Brain pericyte (primary cell): ENCODE measurements around the gene LBR.
A peak's percentile ranks its signal among the peaks of the same experiment; 100 is the strongest.

Source experiments
- DNase-seq: peaks from one replicate; pipeline ENCODE4 v3.0.0-alpha.2; 2012; ENCODE audit warnings: low read depth, low spot score

LBR gene

GRCh38 chr1:225446595-225446960 is 18.7 kb upstream of the LBR start:
- DNase-seq = no peak

GRCh38 chr1:225445639-225446594 is 18.1 kb upstream of the LBR start:
- DNase-seq = no peak

DNA sequence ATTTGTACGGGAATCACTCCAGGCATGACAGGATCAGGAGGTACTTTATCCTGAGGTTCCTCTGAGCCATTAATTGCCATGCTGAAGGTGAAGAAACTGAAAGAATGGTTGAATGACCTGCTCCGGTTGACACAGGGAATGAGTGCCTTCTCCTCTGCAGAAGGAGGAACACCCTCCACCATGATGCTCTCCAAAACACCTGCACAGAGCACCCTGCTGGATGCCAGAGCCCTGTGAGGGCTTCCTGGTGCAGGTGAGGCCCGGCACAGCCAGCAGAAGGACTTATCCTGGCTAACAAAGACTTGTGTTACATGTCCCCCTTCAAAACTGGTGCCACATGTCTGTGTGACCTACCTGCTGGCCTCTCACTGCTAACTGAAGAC is 14.3 kb upstream of the LBR start:
- DNase-seq = no peak

DNA sequence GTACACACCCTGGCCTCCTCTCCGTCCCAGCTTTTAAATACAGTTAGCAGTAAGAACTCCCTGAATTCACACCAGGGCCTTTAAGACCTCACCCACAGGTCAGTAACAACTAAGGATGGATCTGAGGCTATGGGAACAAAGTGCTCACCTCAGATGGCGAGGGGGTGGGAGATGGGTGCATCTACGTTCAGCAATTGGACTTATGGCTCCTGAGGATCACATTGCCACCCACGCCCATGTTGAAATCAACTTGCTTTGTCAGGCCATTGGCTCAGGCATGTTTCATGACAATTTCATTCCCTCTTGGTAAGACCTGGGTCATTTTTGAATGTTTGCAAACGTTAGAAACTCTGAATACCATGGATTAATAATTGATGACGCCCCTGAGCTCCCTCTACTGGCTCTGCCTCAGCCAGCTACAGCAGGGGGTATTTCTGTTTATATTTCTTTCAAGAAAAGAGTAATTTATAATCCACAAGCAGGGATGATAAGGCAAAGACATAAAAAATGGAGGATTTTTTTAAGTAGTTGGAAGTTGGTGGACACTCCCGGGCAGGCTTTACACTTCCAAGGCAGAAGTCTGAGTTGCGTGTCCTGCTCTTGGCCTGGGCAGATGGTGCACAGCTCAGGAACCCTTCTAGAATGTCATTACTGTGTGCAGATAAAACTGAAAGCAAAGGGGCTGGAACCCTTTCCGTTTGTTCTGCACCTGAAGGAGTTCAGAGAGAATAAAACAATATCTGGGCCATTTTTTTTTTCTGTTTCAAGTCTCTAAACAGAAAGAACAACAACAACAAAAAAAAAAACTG is 13.7 kb upstream of the LBR start:
- DNase-seq = no peak

DNA sequence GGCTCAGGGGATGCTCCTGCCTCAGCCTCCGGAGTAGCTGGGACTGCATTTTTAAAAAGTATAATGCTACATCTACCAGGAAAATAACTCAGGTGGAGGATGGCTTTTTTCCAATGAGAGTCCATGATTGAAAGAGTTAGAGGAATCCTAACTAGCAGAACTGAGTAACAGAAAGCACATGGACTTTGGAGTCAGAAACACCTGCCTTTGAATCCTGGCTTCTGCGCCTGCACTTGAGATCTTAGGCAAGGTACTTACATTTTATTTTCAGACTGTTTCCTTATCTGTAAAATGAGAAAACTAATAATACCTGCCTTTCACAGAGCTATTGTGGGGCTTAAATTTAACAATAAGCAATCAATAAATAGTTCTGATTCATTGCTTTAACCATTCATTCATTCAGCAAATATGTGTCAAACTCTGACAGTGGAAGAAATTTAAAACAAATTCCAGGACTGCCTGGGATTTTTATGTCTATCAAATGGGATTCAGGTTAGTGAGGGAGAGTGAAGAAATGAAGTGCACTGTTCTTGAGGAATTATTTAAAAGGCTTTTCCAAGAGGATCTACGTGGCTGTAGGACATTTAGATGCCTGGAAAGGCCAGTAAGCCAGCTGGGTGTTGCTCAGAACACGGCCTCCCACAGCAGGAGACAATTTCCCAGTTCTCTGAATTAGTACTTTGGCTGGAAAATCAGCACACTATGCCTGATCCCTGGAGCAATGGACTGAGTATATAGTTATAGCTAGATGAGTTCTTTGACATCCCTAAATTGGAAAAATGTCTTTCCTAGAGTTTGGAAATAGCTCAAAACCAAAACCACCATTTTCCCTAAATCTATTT is 12.8 kb upstream of the LBR start:
- no peak for DNase-seq

DNA sequence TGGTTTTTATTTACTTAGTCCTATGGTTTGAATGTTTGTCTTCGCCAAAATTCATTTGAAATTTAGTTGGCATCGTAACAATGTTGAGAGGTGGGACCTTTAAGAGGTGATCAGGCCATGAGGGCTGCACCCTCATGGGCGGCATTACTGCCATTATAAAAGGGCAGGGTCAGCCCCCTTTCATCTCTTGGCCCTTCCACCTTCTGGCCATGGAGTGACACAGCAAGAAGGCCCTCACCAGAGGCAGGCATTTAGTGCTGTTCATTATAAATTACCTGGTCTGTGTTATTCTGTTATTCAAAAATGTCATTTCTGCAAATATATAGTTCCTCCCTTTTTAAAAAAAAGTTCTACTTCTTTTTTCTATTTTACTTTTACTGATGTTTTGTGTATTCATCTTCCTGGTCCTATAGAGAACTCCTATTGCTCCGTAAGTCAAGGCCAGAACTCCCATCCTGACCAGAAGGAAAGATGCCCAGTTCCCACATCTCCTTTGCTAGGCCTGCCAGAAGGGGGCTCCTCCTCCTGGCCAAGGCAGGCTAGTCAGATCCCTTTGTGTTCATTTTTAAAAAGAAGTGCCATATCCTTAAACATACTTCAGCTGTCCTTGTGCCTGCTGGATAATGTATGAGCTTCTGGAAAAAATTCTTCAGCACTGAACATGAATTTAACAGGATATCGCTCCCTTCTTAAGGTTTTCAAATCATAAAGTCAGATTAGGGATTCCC is 10.0 kb upstream of the LBR start:
- no peak for DNase-seq

DNA sequence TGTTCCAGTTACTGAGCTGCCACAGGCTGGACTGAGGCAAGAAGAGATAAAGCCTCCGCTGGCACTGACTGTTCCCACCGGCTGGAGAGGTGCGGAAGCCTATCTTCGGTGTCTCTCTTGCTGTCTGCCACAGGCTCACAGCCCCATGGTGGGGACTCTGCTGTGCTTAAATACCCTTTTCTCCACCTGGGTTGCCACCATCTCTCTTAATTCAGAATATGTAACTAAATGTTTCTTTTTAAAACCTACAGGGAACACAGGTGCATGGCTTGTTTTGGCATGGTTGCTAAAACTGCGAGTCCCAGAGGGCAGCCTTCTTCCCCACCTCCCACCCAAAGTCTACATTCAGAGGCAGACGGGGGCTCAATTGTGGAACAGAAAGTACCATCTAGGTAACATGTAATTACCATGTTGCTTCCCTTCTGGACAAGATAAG is 8.1 kb upstream of the LBR start:
- no peak for DNase-seq

DNA sequence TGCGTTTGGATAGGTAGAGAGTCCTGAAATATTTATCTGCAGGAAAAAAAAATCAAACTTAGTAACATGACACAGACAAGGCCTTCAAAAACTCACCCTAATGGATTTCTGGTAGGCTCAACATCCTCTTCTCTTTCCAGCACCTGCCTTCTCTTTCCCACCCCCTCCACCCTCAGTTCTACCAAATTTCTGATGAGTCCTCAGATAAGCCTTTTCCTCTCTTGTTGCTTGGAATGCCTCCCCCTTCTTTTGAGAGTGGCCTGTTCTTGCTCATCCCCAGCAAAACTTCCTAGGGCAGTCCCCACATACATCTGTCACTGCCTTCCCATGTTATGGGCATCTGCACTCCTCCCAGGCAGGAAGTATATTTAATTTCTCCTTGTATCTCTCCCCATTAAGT is 7.6 kb upstream of the LBR start:
- no peak for DNase-seq

DNA sequence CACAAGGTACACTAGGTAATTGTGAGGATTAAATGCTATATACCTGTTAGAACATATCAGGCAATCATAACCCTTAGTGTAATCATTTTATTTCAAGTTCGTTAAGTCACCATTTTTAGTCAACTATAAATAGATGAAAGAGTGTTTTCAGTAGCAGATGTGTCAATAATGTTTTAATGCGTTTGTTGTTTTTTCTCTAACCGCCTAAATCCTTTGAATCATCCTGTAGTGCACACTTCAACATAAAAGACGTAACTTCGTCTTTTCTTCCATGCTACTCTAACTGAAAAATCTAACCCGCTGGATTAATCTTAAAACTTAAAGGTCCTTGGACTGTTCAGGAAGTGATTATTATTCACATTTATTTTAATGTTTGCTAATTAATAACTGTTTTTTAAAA is 7.2 kb upstream of the LBR start:
- DNase-seq = no peak

GRCh38 chr1:225434046-225434445 is 6.2 kb upstream of the LBR start:
- no peak for DNase-seq

GRCh38 chr1:225431081-225431863 is 3.4 kb upstream of the LBR start:
- DNase-seq = no peak

DNA sequence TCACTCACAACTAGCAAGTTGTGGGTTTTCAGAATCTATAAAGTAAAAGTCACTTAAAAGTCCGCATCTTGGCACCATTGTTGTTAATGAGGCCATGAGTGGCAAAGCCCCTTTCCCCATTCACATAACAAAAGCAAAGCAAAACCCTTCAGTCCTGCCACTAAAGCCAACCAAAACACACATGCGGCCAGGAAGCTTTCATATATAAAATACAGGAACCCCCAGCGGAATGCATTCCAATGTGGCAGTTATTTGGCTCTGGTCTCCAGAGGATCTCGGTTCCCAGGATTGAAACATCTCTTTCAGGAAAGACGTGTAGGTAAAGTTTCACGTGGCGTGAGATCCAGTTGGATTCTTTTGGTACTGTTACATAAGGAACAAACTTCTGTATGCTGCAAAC is 2.5 kb upstream of the LBR start:
- no peak for DNase-seq

GRCh38 chr1:225428881-225429455 is 1.1 kb upstream of the LBR start:
- no peak for DNase-seq

- DNase-seq = peak; percentile 50
These were observed 436 bp upstream of the LBR start for GRCh38 chr1:225428068-225428880.

DNA sequence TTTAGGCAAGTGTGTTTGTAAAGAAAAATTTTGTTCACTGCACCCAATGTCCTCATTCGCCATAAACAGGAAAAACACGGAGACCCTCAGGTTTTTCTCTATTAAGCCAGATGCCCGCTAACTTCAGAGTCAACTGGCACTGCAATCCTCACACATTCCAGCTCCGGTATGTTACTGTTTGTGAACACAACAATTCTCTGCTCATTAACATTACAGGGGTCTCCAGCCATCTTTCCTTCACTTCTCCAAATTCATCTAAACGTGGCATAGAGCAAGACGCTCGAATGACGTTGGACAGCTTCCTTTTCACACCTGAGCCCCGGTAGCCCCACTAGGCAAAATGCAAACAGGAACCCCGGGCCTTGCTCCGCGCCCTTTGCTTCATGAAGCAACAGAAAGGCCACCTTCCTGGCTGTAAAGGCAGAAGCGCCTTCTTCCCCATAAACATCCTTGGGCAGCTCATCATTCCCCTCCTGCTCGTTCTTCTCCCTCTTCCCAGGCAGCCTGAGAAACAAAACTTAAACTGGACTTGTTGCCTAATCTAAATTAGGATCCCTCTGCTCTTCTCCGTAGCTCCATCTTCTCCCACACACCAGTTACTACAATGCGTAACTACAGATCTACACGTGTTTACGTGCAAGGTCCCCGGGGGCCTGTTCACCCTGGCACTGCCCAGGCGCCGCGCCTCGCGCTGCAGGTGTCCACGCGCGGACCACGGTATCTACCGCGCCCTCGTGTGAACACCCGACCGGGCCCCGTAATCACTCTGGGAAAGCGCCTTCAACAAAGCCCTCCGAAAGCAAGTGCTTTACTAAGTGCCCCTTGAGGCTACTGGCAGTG is 1.2 kb downstream of the LBR start:
- no peak for DNase-seq

DNA sequence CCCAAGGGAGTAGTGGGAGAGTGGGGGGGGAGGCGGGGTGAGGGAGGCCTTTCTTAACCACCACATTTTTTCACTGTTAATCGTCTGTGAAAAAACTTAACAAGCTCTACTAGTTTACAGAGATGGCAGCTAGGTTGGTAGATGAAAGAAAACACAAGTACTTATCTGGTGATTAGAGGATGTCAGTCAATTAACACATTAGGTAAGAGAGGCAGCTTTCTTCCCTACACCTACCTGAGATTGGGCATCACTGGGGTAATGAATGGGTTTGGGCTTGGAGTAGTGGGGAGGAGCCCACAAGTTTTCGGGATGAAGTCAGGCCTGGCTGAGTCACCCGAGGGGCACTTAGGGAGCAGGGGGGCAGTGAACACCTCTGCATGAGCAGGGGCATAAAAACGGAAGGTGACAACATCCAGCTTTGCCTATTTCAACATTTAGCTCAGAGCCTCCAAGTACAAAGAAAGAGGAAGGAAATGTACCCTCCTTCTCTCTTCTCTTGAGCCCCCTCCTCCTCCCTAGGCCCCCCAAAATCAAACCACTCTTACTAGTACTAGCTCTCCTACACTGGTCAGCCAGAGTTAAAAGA is 2.5 kb downstream of the LBR start:
- no peak for DNase-seq

- no peak for DNase-seq
These were observed 3.2 kb downstream of the LBR start for GRCh38 chr1:225424562-225425200.

GRCh38 chr1:225423518-225423855 is 4.4 kb downstream of the LBR start:
- no peak for DNase-seq
